GM19452 (cell line): Measurements from ENCODE around the gene RASGRP3.
"Not testable (repeated sequence)": the region's sequence is repeated elsewhere in the genome, so short reads cannot be mapped to it uniquely, and the experiment has no call there.

Experiments used
- ATAC-seq: cut with Tn5 transposase; IDR thresholded peaks from one replicate; pipeline ENCODE4 v1.9.1; 2021; ENCODE audit not compliant: unreplicated experiment

The RASGRP3 gene

GRCh38 chr2:33476131-33476792 lies at the start of gene RASGRP3:
TSS of gene RASGRP3 (plus strand) at chr2:33476649. CDS start at chr2:33515137, 38,488 bp downstream.
- ATAC-seq: peak; percentile 50

- ATAC-seq: no peak
Observed at GRCh38 chr2:33426666-33427231, 49.7 kb upstream of the RASGRP3 start.

- no peak for ATAC-seq
Observed at GRCh38 chr2:33430077-33430476, 46.4 kb upstream of the RASGRP3 start.

GRCh38 chr2:33430856-33431255 lies 45.6 kb upstream of the RASGRP3 start:
- no peak for ATAC-seq

GRCh38 chr2:33432871-33433270 lies 43.6 kb upstream of the RASGRP3 start:
- no peak for ATAC-seq

GRCh38 chr2:33433279-33434235 lies 42.9 kb upstream of the RASGRP3 start:
- ATAC-seq: no peak

- no peak for ATAC-seq
Observed at GRCh38 chr2:33435518-33435917, 40.9 kb upstream of the RASGRP3 start.

GRCh38 chr2:33436083-33436482 lies 40.4 kb upstream of the RASGRP3 start:
- no peak for ATAC-seq

- ATAC-seq: no peak
Observed at GRCh38 chr2:33437297-33437696, 39.2 kb upstream of the RASGRP3 start.

GRCh38 chr2:33437815-33438214 lies 38.6 kb upstream of the RASGRP3 start:
- no peak for ATAC-seq

GRCh38 chr2:33441235-33441810 lies 35.1 kb upstream of the RASGRP3 start:
- ATAC-seq: no peak

GRCh38 chr2:33442052-33442451 lies 34.4 kb upstream of the RASGRP3 start:
- ATAC-seq: not testable (repeated sequence)

GRCh38 chr2:33442528-33443079 lies 33.8 kb upstream of the RASGRP3 start:
- no peak for ATAC-seq

- no peak for ATAC-seq
Observed at GRCh38 chr2:33443274-33443829, 33.1 kb upstream of the RASGRP3 start.

- ATAC-seq: no peak
Observed at GRCh38 chr2:33444967-33445366, 31.5 kb upstream of the RASGRP3 start.

- no peak for ATAC-seq
Observed at GRCh38 chr2:33448220-33448899, 28.1 kb upstream of the RASGRP3 start.

- ATAC-seq: no peak
Observed at GRCh38 chr2:33451214-33451613, 25.2 kb upstream of the RASGRP3 start.

GRCh38 chr2:33451825-33452224 lies 24.6 kb upstream of the RASGRP3 start:
- no peak for ATAC-seq

GRCh38 chr2:33452545-33452944 lies 23.9 kb upstream of the RASGRP3 start:
- ATAC-seq: no peak

GRCh38 chr2:33453905-33454479 lies 22.5 kb upstream of the RASGRP3 start:
- no peak for ATAC-seq
